Osteoblast (primary cell): ENCODE results near the gene STARD10. TPM values are rescaled to one million over a fixed set of nuclear protein-coding genes. Genes with fewer than 3 reads are reported as not detected.

Source experiments
- DNase-seq: peaks from one replicate; pipeline ENCODE4 v3.0.0; 2011; ENCODE audit warnings: low spot score, mixed read lengths; ENCODE audit not compliant: insufficient read length; ENCODE audit errors: missing footprints
- H2AFZ ChIP-seq: 2 replicates; pipeline ENCODE4 v1.6.0; 2011; ENCODE audit warnings: mild to moderate bottlenecking, low read length
- H3K27ac ChIP-seq: 2 replicates; pipeline ENCODE4 v1.5.1; 2011; ENCODE audit warnings: mild to moderate bottlenecking, low read depth, low read length, moderate library complexity
- H3K27me3 ChIP-seq: 2 replicates; pipeline ENCODE4 v1.6.0; 2012; ENCODE audit warnings: mild to moderate bottlenecking, control low read depth, inconsistent platforms, low read length, moderate library complexity; ENCODE audit not compliant: insufficient read depth
- H3K36me3 ChIP-seq: 2 replicates; pipeline ENCODE4 v1.5.1; 2011; ENCODE audit warnings: mild to moderate bottlenecking, low read length, control low read depth, moderate library complexity; ENCODE audit not compliant: insufficient read depth
- H3K4me1 ChIP-seq: 2 replicates; pipeline ENCODE4 v1.5.1; 2011; ENCODE audit warnings: mild to moderate bottlenecking, low read length, control low read depth, moderate library complexity; ENCODE audit not compliant: insufficient read depth
- H3K4me2 ChIP-seq: 2 replicates; pipeline ENCODE4 v1.6.0; 2011; ENCODE audit warnings: mild to moderate bottlenecking, low read length; ENCODE audit not compliant: insufficient read depth
- H3K4me3 ChIP-seq: fragments of 200-600 bp; sonication (generic); 3 replicates; pipeline ENCODE4 v1.5.1; 2012; ENCODE audit warnings: mild to moderate bottlenecking, low read length, inconsistent platforms; ENCODE audit not compliant: insufficient read depth
- H3K79me2 ChIP-seq: 2 replicates; pipeline ENCODE4 v1.6.0; 2012; ENCODE audit warnings: mild to moderate bottlenecking, low read length, control low read depth, inconsistent platforms; ENCODE audit not compliant: insufficient read depth
- H3K9me3 ChIP-seq: 2 replicates; pipeline ENCODE4 v1.5.1; 2011; ENCODE audit warnings: low read depth, low read length, control low read depth
- H4K20me1 ChIP-seq: 2 replicates; pipeline ENCODE4 v1.6.0; 2012; ENCODE audit warnings: mild to moderate bottlenecking, low read length, control low read depth; ENCODE audit not compliant: insufficient read depth
- CTCF ChIP-seq: IDR thresholded peaks from 2 replicates; pipeline ENCODE4 v1.5.1; 2011; ENCODE audit warnings: mild to moderate bottlenecking, low read depth, low read length, moderate library complexity; ENCODE audit errors: extremely low read depth
- total RNA-seq: library from RNA; depleted of rRNA; stranded (reverse); fragments of >200 nt; gene quantifications from 2 replicates; pipeline ENCODE4 v1.2.3, GENCODE V29; 2012

Gene STARD10
- total RNA-seq, 1 donor: 25.7 TPM

- Histone ChIP-seq H3K4me3 (peak overlapping the region; percentile 79), H3K27ac (peak overlapping the region; percentile 97), H3K9me3 (no peaks in the 10 kb centered on the region), H4K20me1 (peaks cover 3% of the 10 kb centered on the region), H3K36me3 (peaks cover 10% of the 10 kb centered on the region), H2AFZ (peak overlapping the region; percentile 65), H3K27me3 (no peaks in the 10 kb centered on the region), H3K4me2 (peak overlapping the region; percentile 90), H3K79me2 (peaks cover 34% of the 10 kb centered on the region), H3K4me1 (peaks cover 31% of the 10 kb centered on the region)
- no peak for TF ChIP-seq CTCF
- DNase-seq: peak; percentile 77
Observed at GRCh38 chr11:72815110-72815618, 21.3 kb upstream of the STARD10 start.

GRCh38 chr11:72814286-72815109 is 20.7 kb upstream of the STARD10 start, which contains the start of gene ATG16L2:
ATG16L2 (plus strand) TSS chr11:72814411; CDS start chr11:72814446, 35 bp downstream.
- TF ChIP-seq CTCF: no peak
- Histone ChIP-seq H3K27ac (peak within 1 kb of the TSS; percentile 97), H4K20me1 (peaks cover 3% of the 10 kb centered on the region), H3K36me3 (peaks cover 15% of the 10 kb centered on the region), H3K27me3 (no peaks in the 10 kb centered on the region), H3K79me2 (peaks cover 34% of the 10 kb centered on the region), H3K9me3 (no peaks in the 10 kb centered on the region), H3K4me1 (peaks cover 31% of the 10 kb centered on the region), H2AFZ (peak within 1 kb of the TSS; percentile 88), H3K4me3 (peak within 1 kb of the TSS; percentile 79), H3K4me2 (peak within 1 kb of the TSS; percentile 90)
- peak; percentile 99 for DNase-seq

GRCh38 chr11:72813740-72814285 is 20.0 kb upstream of the STARD10 start:
- no peak for DNase-seq
- peaks cover 34% of the 10 kb centered on the region for H3K79me2 ChIP-seq
- H3K9me3 ChIP-seq: no peaks in the 10 kb centered on the region

More at GRCh38 chr11:72813740-72814285, 20.0 kb upstream of the STARD10 start:
- Histone ChIP-seq H3K27me3 (no peaks in the 10 kb centered on the region), H2AFZ (peak overlapping the region; percentile 88), H4K20me1 (peaks cover 6% of the 10 kb centered on the region), H3K27ac (peak overlapping the region; percentile 97), H3K4me2 (peak overlapping the region; percentile 90), H3K4me1 (peaks cover 31% of the 10 kb centered on the region), H3K4me3 (peak overlapping the region; percentile 79), H3K36me3 (peaks cover 21% of the 10 kb centered on the region)
- TF ChIP-seq CTCF: no peak
